G401.6 (cell line): Measurements from ENCODE around the gene GARIN5A.
"Not testable (repeated sequence)": the region's sequence is repeated elsewhere in the genome, so short reads cannot be mapped to it uniquely, and the experiment has no call there.

Experiments
- FAIRE-seq: peaks from 2 replicates; lab custom pipeline; 2012; peaks lifted over from hg19 to GRCh38; lab: Jason Lieb, UNC

GARIN5A gene

DNA sequence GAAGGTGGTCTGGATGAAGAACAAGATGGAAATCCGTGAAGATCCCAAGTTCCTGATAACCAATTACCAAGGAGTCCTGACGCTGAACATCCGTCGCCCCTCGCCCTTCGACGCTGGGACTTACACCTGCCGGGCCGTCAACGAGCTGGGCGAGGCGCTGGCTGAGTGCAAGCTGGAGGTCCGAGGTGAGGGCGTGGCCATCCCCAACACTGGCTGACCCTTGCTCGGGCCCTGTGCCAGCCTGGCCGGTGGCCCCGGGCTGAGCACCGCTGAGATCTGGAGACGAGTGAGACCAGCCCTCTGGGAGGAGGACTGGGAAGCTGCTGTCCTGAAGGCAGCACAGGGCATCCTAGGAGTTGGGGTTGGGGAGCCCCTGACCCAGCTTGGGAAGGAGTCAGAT is 12.3 kb downstream of the GARIN5A start:
- no peak for FAIRE-seq

GRCh38 chr19:50462970-50463369 is 13.7 kb downstream of the GARIN5A start:
- no peak for FAIRE-seq

DNA sequence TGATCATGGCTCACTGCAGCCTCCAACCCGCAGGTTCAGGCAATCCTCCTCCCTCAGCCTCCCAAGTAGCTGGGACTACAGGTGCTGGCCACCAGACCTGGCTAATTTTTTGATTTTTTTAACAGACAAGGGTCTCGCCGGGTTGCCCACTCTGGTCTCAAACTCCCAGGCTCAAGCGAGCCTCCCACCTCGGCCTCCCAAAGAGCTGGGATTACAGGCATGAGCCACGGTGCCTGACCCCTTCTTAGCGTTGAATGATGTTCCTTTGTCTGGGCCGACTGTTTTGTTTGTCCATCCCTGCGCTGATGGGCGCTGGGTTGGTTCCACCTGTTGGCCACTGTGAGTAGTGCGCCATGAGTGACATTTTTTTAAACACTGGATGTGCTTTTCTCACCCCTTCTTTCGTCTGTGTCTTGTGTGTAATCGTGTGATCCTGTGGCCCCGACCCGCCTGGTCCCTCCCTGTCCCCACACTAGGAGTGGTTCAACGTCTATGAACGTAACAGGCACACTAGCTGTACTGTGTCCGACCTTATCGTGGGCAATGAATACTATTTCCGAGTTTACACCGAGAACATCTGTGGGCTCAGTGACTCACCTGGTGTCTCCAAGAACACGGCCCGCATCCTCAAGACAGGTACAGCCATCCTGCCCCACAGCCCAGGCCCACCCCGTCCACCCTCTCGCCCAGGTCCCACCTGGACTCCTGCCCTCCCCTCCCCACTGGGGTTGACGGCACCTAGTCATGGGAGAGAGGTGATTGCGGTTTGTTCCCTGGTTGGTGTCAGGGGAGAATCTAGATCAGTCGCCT is 15.4 kb downstream of the GARIN5A start:
- peak; percentile 56 for FAIRE-seq

DNA sequence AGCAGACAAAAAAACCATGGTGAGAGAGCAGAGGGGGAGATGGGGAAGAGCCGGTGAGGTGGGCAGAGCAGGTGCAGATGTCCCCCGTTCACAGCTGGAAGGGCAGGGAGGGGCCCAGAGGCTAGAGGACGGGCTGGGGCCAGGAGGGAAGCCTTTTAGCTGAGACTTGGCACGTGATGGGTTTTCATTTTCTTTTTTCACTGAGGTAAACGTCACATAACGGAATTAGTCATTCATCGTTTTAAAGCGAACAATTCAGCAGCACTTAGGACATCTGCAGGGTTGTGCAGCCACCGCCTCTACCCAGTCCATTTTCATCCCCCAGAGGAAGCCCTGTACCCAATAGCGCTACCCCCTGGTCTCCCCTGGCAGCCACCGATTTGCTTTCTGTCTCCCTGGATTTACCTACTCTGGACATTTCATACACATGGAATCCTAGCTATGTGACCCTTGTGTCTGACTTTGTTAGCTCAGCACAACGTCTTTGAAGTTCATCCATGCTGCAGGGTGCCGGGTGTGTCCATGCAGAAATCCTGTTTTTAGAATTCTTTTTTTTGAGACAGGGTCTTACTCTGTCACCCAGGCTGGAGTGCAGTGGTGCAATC is 16.4 kb downstream of the GARIN5A start:
- FAIRE-seq, result no peak

DNA sequence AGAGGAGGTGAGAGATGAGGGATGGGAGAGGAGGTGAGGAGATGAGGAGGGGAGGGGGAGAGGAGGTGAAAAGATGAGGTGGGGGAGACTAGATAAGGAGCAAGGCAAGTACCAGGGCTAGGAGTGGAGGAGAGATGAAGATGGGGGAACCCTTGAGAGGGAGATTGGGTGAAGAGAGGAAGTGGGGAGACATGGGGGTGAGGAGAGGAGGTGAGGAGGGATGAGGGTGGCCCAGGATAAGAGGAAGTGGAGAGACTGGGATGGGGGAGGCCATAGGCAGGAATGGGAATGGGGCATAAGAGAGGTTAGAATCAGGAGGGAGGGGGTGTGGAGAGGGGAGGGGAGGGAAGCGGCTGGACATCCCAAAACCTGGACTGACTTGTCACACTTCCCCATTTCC is 17.0 kb downstream of the GARIN5A start:
- FAIRE-seq, result no peak

DNA sequence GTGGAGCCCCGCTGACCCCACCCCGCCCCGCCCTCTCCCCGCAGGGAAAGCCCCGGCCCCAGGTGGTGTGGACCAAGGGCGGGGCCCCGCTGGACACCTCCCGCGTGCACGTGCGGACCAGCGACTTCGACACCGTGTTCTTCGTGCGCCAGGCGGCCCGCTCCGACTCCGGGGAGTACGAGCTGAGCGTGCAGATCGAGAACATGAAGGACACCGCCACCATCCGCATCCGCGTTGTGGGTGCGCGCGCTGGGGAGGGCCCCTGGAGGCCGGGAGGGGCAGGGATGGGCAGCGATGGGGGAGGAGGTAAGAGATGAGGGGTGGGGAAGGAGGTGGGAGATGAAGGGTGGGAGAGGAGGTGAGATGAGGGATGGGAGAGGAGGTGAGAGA is 17.6 kb downstream of the GARIN5A start:
- no peak for FAIRE-seq

GRCh38 chr19:50458396-50459066 is 18.1 kb downstream of the GARIN5A start:
- no peak for FAIRE-seq

- FAIRE-seq, result no peak
Measured at GRCh38 chr19:50457300-50457699, 19.3 kb downstream of the GARIN5A start.

DNA sequence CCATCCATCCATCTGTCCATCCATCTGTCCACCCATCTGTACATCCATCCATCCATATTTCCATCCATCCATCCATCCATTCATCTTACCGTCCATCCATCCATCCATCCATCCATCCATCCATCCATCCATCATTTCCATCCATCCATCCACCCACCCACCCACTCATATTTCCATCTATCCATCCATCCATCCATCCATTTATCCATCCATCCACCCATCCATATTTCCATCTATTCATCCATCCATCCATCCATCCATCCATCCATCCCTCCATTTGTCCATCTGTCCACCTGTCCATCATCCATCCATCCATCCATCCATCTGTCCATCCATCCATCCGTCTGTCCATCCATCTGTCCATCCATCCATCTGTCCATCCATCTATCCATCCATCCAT is 20.7 kb downstream of the GARIN5A start:
- no peak for FAIRE-seq

DNA sequence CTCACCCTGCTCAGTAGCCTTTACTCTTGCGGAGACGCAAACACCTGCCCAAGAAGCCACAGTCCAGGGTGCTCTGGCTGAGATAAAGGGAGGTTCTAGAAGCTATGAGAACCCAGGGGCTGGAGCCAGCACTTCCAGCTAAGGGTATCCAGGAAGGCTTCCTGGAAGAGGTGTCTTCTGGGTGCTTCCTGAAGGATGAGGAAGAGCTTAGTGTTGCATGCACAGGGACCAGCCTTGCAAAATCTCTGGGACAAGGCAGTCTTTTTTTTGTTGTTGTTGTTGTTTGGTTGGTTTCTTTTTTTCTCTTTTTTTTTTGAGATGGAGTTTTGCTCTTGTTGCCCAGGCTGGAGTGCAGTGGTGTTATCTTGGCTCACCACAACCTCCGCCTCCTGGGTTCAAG is 23.4 kb downstream of the GARIN5A start:
- FAIRE-seq, result no peak

GRCh38 chr19:50451223-50451534 is 25.5 kb downstream of the GARIN5A start:
- no peak for FAIRE-seq

GRCh38 chr19:50450369-50451222 is 26.1 kb downstream of the GARIN5A start:
- no peak for FAIRE-seq

DNA sequence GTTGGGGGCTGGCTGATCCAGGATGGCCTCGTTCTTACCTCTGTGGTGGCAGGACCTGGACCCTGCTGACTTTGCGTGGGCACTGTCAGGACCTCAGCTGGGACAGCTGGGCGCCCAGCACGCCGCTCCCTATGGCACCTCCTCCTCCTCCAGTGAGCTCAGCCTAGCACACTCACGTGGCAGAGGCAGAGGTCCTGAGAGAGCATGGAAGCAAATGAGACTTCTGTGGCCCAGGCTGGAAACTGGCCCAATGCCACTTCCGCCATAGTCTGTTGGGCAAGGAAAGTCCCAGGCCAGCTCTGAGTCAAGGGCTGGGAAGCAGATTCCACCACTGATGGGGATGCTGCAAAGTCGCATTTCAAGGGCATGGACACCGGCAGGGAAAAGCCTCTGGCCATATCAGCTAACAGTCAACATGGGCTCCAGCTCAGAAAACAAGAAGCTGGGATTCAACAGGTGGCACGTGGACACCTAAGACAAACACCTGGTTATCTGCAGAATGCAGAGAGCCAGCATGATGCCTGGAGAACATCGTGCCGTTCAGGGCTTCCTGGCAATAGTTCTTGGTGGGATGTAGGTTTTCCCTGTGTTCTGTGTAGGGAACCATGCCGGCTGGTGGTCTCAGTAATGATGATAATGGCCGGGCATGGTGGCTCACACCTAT is 27.3 kb downstream of the GARIN5A start:
- no peak for FAIRE-seq

DNA sequence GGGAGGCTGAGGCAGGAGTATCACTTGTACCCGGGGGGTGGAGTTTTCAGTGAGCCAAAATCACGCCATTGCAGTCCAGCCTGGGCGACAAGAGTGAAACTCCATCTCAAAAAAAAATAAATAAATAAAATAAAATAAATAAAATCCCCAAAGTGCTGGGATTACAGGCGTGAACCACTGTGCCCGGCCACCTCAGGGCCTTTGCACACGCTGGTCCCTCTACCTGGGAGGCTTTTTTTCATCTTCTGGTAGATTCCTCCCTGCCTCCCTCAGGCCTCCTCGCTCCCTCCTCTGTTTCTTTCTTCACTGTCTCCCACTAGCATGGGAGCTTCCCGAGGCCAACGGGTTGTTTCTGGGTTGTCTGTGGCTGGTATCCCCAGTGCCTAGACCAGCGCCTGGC is 28.9 kb downstream of the GARIN5A start:
- FAIRE-seq, result no peak

GRCh38 chr19:50447053-50447452 is 29.6 kb downstream of the GARIN5A start:
- no peak for FAIRE-seq

DNA sequence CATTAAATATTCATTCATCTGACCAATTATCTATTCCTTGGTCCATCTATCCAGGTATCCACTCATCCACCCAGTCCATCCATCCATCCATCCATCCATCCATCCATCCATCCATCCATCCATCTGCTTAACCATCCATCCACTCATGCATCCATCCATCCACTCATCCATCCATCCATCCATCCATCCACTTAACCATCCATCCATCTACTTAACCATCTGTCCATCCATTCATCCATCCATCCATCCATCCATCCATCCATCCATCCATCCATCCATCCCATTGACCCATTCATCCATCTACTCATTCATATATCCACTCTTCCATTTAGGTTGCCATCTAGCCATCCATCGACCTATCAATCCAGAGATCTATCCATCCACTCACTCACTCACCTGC is 32.6 kb downstream of the GARIN5A start:
- no peak for FAIRE-seq

DNA sequence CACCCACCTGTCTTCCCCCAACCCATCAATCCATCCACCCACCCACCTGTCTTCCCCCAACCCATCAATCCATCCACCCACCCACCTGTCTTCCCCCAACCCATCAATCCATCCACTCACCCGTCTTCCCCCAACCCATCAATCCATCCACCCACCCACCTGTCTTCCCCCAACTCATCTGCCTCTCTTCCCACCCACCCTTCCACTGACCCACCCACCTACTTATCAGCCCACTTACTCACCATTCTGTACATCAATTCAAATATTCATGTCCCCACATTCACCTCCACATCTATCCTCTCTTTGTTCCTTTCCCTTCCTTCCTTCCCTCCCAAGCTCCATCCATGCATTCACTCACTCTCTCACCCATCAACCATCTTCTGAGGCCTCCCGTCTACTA is 37.5 kb downstream of the GARIN5A start:
- not testable (repeated sequence) for FAIRE-seq

GRCh38 chr19:50437862-50438449 is 38.7 kb downstream of the GARIN5A start:
- no peak for FAIRE-seq

- FAIRE-seq, result no peak
Measured at GRCh38 chr19:50435627-50436026, 41.0 kb downstream of the GARIN5A start.

DNA sequence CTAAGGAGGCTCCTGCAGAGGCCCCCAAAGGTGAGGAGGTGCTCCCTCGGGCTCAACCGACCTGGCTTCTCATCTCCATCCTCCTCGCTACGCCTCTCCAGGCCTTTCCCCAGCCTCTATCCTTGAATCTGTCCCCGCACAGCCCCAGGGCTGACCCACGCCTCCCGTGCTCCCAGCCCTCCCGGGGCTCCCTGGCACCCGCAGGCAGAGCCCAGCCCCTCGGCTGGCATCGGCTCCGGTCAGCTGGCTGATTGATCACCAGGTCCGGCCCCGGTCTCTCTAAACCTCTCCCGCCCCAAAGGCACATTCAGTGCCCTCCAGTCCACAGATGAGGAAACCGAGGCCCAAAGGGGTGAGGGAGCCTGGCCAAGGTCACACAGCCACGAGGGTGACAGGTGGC is 41.4 kb downstream of the GARIN5A start:
- FAIRE-seq, result no peak

- no peak for FAIRE-seq
Measured at GRCh38 chr19:50434525-50434924, 42.1 kb downstream of the GARIN5A start.
